HEK293 (cell line): Measurements from ENCODE around the gene GNG7.

ENCODE experiments used
- BCL11A ChIP-seq: fragments of 450-650 bp; formaldehyde crosslinking; IDR thresholded peaks from 2 replicates; pipeline ENCODE4 v1.5.1; 2016; ENCODE audit warnings: low read depth, missing biosample characterization, missing genetic modification characterization
- GLIS2 ChIP-seq: fragments of 450-650 bp; formaldehyde crosslinking; IDR thresholded peaks from 2 replicates; pipeline ENCODE4 v1.5.1; 2016; ENCODE audit warnings: missing biosample characterization, missing genetic modification characterization
- KLF1 ChIP-seq: fragments of 450-650 bp; formaldehyde crosslinking; IDR thresholded peaks from 2 replicates; pipeline ENCODE4 v1.5.1; 2016; ENCODE audit warnings: missing biosample characterization, missing genetic modification characterization
- RBAK ChIP-seq: fragments of 450-650 bp; formaldehyde crosslinking; IDR thresholded peaks from 2 replicates; pipeline ENCODE4 v1.5.1; 2016; ENCODE audit warnings: missing biosample characterization, missing genetic modification characterization
- SALL2 ChIP-seq: fragments of 450-650 bp; formaldehyde crosslinking; IDR thresholded peaks from 2 replicates; pipeline ENCODE4 v1.5.0; 2017; ENCODE audit warnings: missing biosample characterization, mild to moderate bottlenecking, missing genetic modification characterization, borderline replicate concordance
- SCRT1 ChIP-seq: fragments of 450-650 bp; formaldehyde crosslinking; IDR thresholded peaks from 2 replicates; pipeline ENCODE4 v1.5.1; 2016; ENCODE audit warnings: missing biosample characterization, missing genetic modification characterization, borderline replicate concordance
- SP3 ChIP-seq: fragments of 450-650 bp; formaldehyde crosslinking; IDR thresholded peaks from 2 replicates; pipeline ENCODE4 v1.5.1; 2016; ENCODE audit warnings: missing biosample characterization, missing genetic modification characterization
- ZBTB11 ChIP-seq: fragments of 450-650 bp; formaldehyde crosslinking; conservative IDR thresholded peaks from 2 replicates; pipeline ENCODE4 v1.5.1; 2016; ENCODE audit warnings: low read depth, missing biosample characterization, missing genetic modification characterization
- ZBTB17 ChIP-seq: fragments of 450-650 bp; formaldehyde crosslinking; IDR thresholded peaks from 2 replicates; pipeline ENCODE4 v1.5.1; 2016; ENCODE audit warnings: missing biosample characterization, missing genetic modification characterization
- ZFP37 ChIP-seq: fragments of 450-650 bp; formaldehyde crosslinking; IDR thresholded peaks from 2 replicates; pipeline ENCODE4 v1.5.1; 2016; ENCODE audit warnings: missing biosample characterization, missing genetic modification characterization
- ZFP69B ChIP-seq: fragments of 450-650 bp; formaldehyde crosslinking; IDR thresholded peaks from 2 replicates; pipeline ENCODE4 v1.5.1; 2016; ENCODE audit warnings: missing biosample characterization, missing genetic modification characterization
- ZNF10 ChIP-seq: fragments of 450-650 bp; formaldehyde crosslinking; IDR thresholded peaks from 2 replicates; pipeline ENCODE4 v1.5.1; 2017; ENCODE audit warnings: missing biosample characterization, missing genetic modification characterization
- ZNF184 ChIP-seq: fragments of 450-650 bp; IDR thresholded peaks from 2 replicates; pipeline ENCODE4 v1.5.1; 2018; ENCODE audit warnings: missing biosample characterization, mild to moderate bottlenecking, missing genetic modification characterization
- ZNF2 ChIP-seq: fragments of 450-650 bp; formaldehyde crosslinking; IDR thresholded peaks from 2 replicates; pipeline ENCODE4 v1.5.1; 2016; ENCODE audit warnings: missing biosample characterization, missing genetic modification characterization
- ZNF221 ChIP-seq: fragments of 450-650 bp; formaldehyde crosslinking; IDR thresholded peaks from 2 replicates; pipeline ENCODE4 v1.5.1; 2017; ENCODE audit warnings: missing biosample characterization, missing genetic modification characterization, borderline replicate concordance
- ZNF223 ChIP-seq: fragments of 450-650 bp; formaldehyde crosslinking; IDR thresholded peaks from 2 replicates; pipeline ENCODE4 v1.5.1; 2016; ENCODE audit warnings: missing biosample characterization, missing genetic modification characterization
- ZNF266 ChIP-seq: fragments of 450-650 bp; formaldehyde crosslinking; IDR thresholded peaks from 2 replicates; pipeline ENCODE4 v1.5.1; 2016; ENCODE audit warnings: missing biosample characterization, missing genetic modification characterization, low read depth
- ZNF398 ChIP-seq: fragments of 450-650 bp; formaldehyde crosslinking; IDR thresholded peaks from 2 replicates; pipeline ENCODE4 v1.5.1; 2017; ENCODE audit warnings: missing biosample characterization, missing genetic modification characterization
- ZNF580 ChIP-seq: fragments of 450-650 bp; formaldehyde crosslinking; IDR thresholded peaks from 2 replicates; pipeline ENCODE4 v1.5.1; 2016; ENCODE audit warnings: missing biosample characterization, missing genetic modification characterization
- ZNF621 ChIP-seq: fragments of 450-650 bp; formaldehyde crosslinking; IDR thresholded peaks from 2 replicates; pipeline ENCODE4 v1.5.1; 2017; ENCODE audit warnings: missing biosample characterization, missing genetic modification characterization
- ZNF623 ChIP-seq: fragments of 450-650 bp; formaldehyde crosslinking; IDR thresholded peaks from 2 replicates; pipeline ENCODE4 v1.5.1; 2016; ENCODE audit warnings: missing biosample characterization, missing genetic modification characterization
- ZNF747 ChIP-seq: fragments of 450-650 bp; formaldehyde crosslinking; IDR thresholded peaks from 2 replicates; pipeline ENCODE4 v1.5.1; 2016; ENCODE audit warnings: missing biosample characterization, missing genetic modification characterization
- ZNF843 ChIP-seq: fragments of 450-650 bp; formaldehyde crosslinking; IDR thresholded peaks from 2 replicates; pipeline ENCODE4 v1.5.1; 2016; ENCODE audit warnings: missing biosample characterization, missing genetic modification characterization
- ZSCAN23 ChIP-seq: fragments of 450-650 bp; formaldehyde crosslinking; IDR thresholded peaks from 2 replicates; pipeline ENCODE4 v1.5.1; 2016; ENCODE audit warnings: missing biosample characterization, missing genetic modification characterization
- ZSCAN30 ChIP-seq: fragments of 450-650 bp; IDR thresholded peaks from 2 replicates; pipeline ENCODE4 v1.5.1; 2018; ENCODE audit warnings: missing biosample characterization, mild to moderate bottlenecking, missing genetic modification characterization, moderate library complexity
- ZSCAN5A ChIP-seq: fragments of 450-650 bp; formaldehyde crosslinking; IDR thresholded peaks from 2 replicates; pipeline ENCODE4 v1.5.1; 2016; ENCODE audit warnings: missing biosample characterization, missing genetic modification characterization
- TF ChIP-seq, protein P1 (sequence below): fragments of 450-650 bp; formaldehyde crosslinking; IDR thresholded peaks from 2 replicates; pipeline ENCODE4 v1.5.1; 2016; ENCODE audit warnings: missing biosample characterization, missing genetic modification characterization
- TF ChIP-seq, protein P2 (sequence below): fragments of 450-650 bp; formaldehyde crosslinking; IDR thresholded peaks from 2 replicates; pipeline ENCODE4 v1.5.1; 2017; ENCODE audit warnings: missing biosample characterization, missing genetic modification characterization

GNG7 gene

DNA sequence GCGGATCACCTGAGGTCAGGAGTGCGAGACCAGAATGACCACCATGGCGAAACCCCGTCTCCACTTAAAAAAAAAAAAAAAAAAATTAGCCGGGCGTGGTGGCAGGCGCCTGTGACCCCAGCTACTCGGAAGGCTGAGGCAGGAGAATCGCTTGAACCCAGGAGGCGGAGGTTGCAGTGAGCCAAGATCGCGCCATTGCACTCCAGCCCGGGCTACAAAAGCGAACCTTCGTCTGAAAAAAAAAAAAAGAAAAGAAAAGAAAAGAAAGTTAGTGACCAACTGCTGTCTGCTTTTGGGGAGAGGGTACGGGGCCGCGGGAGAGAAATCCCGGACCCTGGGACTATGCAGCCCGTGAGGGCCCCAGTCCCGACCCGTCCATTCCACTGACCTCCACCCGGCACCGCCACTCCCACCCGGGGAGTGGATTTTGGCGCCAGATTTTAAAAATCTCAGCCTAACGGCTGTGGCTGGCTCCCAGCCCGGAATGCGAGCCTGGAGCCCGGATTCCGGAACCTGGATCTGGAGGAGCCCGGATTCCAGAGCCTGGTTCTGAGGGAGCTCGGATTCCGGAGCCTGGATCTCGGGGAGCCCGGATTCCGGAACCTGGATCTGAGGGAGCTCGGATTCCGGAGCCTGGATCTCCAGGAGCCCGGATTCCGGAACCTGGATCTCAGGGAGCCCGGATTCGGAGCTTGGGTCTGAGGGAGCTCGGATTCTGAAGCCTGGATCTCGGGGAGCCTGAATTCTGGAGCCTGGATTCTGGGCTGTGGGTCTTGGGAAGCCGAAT, 239.7 kb downstream of the GNG7 start (continued):
- TF ChIP-seq ZNF266, result no peak
- TF ChIP-seq, protein P1, sequence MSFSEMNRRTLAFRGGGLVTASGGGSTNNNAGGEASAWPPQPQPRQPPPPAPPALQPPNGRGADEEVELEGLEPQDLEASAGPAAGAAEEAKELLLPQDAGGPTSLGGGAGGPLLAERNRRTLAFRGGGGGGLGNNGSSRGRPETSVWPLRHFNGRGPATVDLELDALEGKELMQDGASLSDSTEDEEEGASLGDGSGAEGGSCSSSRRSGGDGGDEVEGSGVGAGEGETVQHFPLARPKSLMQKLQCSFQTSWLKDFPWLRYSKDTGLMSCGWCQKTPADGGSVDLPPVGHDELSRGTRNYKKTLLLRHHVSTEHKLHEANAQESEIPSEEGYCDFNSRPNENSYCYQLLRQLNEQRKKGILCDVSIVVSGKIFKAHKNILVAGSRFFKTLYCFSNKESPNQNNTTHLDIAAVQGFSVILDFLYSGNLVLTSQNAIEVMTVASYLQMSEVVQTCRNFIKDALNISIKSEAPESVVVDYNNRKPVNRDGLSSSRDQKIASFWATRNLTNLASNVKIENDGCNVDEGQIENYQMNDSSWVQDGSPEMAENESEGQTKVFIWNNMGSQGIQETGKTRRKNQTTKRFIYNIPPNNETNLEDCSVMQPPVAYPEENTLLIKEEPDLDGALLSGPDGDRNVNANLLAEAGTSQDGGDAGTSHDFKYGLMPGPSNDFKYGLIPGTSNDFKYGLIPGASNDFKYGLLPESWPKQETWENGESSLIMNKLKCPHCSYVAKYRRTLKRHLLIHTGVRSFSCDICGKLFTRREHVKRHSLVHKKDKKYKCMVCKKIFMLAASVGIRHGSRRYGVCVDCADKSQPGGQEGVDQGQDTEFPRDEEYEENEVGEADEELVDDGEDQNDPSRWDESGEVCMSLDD, result no peak
- no peak for TF ChIP-seq SALL2
- 0 out of 2 replicates have a peak, but pooled peaks have one; percentile 42 for TF ChIP-seq ZNF843
- TF ChIP-seq ZNF398 (tag by site-specific recombination), result no peak
- TF ChIP-seq ZNF623 (tag by site-specific recombination), result peak; percentile 36; the same call in 1 of the 2 replicates
- TF ChIP-seq ZNF621, result no peak
- TF ChIP-seq ZNF221, result 0 out of 2 replicates have a peak, but pooled peaks have one; percentile 89
- no peak for TF ChIP-seq ZNF223 (tag by site-specific recombination)
- TF ChIP-seq ZNF580 (tag by site-specific recombination), result 0 out of 2 replicates have a peak, but pooled peaks have one; percentile 49
- no peak for TF ChIP-seq ZFP37 (tag by site-specific recombination)
- TF ChIP-seq ZSCAN5A (tag by site-specific recombination), result no peak
- TF ChIP-seq, protein P2, sequence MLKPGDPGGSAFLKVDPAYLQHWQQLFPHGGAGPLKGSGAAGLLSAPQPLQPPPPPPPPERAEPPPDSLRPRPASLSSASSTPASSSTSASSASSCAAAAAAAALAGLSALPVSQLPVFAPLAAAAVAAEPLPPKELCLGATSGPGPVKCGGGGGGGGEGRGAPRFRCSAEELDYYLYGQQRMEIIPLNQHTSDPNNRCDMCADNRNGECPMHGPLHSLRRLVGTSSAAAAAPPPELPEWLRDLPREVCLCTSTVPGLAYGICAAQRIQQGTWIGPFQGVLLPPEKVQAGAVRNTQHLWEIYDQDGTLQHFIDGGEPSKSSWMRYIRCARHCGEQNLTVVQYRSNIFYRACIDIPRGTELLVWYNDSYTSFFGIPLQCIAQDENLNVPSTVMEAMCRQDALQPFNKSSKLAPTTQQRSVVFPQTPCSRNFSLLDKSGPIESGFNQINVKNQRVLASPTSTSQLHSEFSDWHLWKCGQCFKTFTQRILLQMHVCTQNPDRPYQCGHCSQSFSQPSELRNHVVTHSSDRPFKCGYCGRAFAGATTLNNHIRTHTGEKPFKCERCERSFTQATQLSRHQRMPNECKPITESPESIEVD (tag by site-specific recombination), result no peak
- no peak for TF ChIP-seq SCRT1 (tag by site-specific recombination)
- no peak for TF ChIP-seq ZNF747
- peak; percentile 95 for TF ChIP-seq ZSCAN23
- peak; percentile 92 for TF ChIP-seq ZFP69B
- peak; percentile 98 for TF ChIP-seq ZSCAN30 (tag by site-specific recombination)
- peak; percentile 37; the same call in 1 of the 2 replicates for TF ChIP-seq GLIS2 (tag by site-specific recombination)
- no peak for TF ChIP-seq RBAK (tag by site-specific recombination)
- TF ChIP-seq BCL11A, result 0 out of 2 replicates have a peak, but pooled peaks have one; percentile 13
- peak; percentile 41 for TF ChIP-seq KLF1 (tag by site-specific recombination)
- peak; percentile 44 for TF ChIP-seq SP3
- TF ChIP-seq ZBTB11 (tag by site-specific recombination), result 0 out of 2 replicates have a peak, but pooled peaks have one; percentile 23
- peak; percentile 92 for TF ChIP-seq ZBTB17 (tag by site-specific recombination)
- peak; percentile 59; the same call in 1 of the 2 replicates for TF ChIP-seq ZNF2 (tag by site-specific recombination)
- TF ChIP-seq ZNF184 (tag by site-specific recombination), result peak; percentile 91
- TF ChIP-seq ZNF10 (tag by site-specific recombination), result no peak
